Measurements from ENCODE around the gene MED12L.

MED12L gene

GRCh38 chr3:151192545-151192944 lies 107.1 kb downstream of the MED12L start:
- no peak for DNase-seq

- no peak for DNase-seq
Observed at GRCh38 chr3:151195826-151196225, 110.4 kb downstream of the MED12L start.

DNA sequence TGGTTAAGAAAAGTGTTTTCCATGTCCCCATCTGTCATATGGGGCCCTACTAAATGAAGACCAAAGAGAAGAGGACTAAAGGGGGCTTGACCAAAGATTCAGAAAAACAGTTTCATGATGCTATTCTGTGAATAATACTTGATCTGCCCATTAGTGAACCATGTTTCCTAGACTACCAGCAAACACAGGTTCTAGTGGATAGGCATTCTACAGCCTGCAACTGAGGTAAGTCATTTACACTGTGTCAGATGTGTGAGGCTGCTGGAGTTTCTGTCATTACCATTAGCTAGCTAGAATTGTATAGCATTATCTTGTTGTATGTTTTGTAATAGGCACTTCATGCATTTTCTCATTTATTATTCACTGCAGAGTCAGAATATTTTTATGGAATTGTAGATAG lies 111.0 kb downstream of the MED12L start:
- DNase-seq: no peak

- no peak for DNase-seq
Observed at GRCh38 chr3:151197228-151197627, 111.8 kb downstream of the MED12L start.

- DNase-seq: peak; percentile 22
Observed at GRCh38 chr3:151197981-151198767, 112.7 kb downstream of the MED12L start.

DNA sequence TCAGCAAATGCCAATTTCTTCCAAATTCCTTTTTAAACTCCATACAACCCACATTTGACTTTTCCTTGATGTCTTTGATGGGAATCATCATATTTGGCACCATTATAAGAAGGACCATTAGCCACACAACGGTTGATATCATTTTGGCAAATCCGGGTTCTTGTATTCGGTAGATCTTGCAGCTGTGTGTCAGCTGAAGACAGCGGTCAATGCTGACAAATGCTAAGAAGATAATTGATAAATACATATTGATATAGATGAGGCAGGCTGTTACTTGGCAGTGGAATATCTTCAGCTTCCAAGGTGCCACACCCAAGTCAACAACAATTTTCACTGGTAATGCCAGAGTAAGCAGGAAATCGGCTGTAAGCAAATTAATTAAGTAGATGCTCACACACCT lies 113.4 kb downstream of the MED12L start:
- DNase-seq: no peak

- no peak for DNase-seq
Observed at GRCh38 chr3:151199554-151200438, 114.3 kb downstream of the MED12L start.

- DNase-seq: no peak
Observed at GRCh38 chr3:151200586-151200985, 115.1 kb downstream of the MED12L start.

DNA sequence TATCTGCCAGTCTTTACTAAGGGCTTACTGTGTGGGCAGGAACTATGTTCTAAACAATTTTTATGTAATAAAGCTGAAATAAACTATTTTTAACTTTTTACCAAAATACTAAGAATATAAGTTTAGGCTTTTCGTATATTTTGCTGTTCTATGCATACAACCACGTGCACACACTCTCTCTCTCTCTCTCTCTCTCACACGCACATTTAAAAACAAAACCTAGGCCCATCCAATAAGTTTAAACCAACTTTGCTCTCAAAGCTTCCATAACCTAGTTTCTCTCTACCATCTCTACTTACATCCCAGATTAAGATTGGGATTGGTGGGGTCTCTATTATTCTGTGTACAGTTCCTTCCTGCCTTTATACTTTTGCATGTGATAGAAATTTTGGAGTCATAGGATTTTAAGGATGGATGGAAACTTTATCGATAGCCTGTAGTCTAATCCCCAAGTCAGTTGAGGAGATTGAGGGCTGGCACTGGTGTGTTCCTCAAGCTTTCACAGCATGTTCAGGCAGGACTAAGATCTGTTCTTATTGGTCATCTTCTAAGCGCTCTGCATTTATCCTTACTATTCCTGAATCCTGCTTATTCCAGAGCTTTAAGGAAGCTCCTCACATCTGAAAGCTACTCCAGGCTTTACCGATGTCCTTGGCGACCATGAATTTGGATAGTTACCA lies 115.7 kb downstream of the MED12L start:
- DNase-seq: no peak

DNA sequence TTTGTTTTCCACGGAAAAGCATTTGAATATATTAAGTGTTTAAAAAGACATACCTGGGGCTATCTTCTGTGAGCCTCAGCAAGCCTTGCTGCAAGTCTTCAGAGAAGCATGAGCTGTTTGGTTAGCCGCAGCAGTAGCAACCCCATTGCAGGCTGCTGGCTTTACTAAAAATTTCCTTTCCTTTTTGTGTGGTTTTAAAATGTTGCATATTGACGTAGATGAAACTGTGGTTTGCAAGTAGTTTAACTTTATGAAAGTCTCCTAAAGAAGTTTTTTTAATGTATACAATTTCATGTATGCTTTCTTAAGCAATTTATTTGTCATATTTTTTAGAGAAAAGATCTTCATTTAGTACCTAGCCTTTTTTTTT lies 117.6 kb downstream of the MED12L start, which contains the start of gene GPR171:
TSS of gene GPR171 (minus strand) at position 166 of the 370 bp plus-strand sequence. CDS start 3,830 bp downstream, outside the sequence.
- no peak for DNase-seq

DNA sequence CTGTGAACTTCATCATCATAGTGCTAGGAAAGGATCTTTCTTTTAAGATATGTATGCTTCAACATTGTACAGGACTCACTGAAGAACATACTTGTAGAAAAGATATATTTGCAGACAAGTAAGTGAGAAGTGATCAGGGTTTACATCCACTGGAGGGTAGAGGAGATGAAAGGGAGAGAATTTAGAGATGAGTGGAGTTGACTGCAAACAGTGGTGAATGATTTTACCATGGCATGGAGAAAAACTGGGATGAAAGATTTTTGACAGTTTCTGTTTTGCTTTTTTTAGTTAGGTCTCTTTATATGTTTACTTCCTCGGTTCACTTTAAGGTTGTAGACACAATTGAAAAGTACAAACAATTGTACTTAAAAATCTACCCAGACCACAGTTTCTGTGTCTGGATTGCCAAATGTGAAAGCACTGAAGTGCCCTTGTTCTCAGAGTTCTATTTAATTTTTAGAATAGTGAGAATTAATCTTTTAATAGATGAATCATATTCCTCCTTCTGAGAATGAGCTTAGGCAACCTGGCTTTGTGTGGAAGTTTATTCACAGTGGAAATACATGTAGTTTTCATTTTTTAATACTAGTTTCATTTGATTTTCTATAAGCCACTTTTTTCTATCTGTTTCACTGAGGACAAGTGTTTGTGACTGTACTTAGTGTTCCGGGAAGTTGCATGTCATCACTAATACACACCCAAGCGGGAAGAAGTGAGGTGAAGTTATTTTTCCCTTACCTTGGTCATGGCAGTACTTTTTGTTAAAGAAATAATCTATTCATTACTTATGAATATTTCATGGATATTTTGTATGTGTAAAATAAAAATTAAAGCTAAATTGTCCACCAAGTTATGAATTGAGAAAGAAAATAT lies 119.3 kb downstream of the MED12L start:
- no peak for DNase-seq

GRCh38 chr3:151205482-151205881 lies 120.0 kb downstream of the MED12L start:
- DNase-seq: no peak

DNA sequence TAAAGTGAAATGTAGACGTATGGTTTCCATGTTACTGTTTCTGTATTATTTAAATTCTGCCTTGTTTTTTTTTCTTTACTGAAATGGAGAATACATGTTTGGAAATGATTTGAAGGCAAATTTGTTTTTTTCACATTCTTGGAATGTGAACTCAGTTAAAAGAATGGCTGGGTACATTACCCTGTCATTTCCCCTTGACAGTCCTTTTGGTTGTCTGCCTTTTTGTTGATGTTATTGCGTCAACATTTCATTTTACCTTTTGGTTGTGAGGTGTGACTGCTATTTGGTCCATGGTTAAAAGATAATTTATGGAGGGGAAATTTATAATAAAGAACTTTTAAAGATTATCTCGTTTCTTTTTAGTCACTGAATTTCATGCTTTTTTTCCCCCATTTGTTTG lies 120.7 kb downstream of the MED12L start:
- no peak for DNase-seq

GRCh38 chr3:151209654-151210053 lies 124.2 kb downstream of the MED12L start:
- DNase-seq: no peak

DNA sequence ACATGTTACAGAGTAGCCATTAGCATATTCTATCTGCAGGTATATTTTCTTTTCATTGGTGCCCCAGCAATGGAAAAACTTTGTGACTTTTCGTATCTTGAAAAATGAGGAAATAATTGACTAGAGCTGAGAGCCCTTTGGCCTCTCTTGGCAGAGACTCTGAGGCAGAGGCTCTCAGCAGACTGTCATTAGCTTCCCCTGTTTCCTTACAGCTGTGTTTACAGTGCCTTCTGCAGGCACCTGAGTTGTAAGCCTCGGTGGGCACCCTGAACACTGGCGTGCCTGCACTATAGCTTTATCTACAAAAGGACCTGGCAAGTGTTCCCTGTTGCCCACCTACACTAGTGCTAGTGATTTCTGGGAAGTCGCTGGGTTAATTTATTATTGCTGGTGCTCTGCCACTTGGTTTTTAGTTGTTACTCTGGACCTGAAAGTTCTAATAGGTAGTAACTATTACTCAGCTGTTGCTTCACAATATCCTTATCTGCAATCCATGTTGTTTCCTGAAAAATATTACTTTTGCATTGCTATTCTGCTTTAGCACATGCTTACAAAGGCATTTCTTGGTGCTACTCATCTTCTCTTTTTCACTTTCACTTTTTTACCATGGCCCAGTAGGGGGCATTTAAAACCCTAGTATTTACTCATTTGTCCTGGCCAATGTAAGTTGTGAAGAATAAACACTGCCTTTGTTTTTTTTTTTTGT lies 125.4 kb downstream of the MED12L start:
- DNase-seq: no peak

- DNase-seq: no peak
Observed at GRCh38 chr3:151213151-151213550, 127.7 kb downstream of the MED12L start.

DNA sequence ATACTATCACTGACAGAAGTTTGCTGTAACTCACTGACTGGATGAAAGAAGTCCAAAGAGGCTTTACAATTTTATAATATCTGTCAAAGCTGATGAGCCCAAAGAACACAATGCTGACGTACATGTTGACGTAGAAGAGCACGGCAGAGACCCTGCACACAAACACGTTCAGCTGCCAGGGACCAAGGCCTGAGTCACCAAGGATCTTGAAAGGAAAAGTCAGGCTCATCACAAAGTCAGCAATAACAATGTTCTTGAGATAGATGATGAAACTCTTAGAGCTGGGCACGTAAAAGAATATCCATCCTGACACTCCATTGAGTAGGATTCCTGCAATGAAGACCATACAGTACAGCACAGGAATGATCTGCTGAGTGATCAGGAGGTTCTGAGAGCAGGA lies 128.4 kb downstream of the MED12L start:
- DNase-seq: no peak

DNA sequence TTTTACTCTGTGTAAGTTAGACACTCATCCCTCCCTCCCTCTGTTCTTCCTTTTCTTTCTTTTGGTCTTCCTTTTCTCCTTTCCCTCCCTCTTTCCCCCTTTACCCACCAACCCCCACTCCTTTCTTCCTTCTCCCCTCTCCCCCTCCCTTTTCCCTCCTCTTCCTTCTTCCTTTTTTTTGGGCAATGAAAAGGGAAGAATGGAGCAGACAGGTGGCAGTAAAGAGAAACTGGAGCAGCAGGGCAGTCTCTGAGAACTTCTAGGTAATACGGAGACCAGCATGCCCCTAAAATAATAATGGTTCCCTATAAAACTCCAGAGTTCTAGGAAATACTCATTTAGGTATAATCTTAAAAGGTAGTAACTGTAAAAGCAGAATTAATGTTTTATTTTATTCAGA lies 129.0 kb downstream of the MED12L start:
- DNase-seq: no peak

DNA sequence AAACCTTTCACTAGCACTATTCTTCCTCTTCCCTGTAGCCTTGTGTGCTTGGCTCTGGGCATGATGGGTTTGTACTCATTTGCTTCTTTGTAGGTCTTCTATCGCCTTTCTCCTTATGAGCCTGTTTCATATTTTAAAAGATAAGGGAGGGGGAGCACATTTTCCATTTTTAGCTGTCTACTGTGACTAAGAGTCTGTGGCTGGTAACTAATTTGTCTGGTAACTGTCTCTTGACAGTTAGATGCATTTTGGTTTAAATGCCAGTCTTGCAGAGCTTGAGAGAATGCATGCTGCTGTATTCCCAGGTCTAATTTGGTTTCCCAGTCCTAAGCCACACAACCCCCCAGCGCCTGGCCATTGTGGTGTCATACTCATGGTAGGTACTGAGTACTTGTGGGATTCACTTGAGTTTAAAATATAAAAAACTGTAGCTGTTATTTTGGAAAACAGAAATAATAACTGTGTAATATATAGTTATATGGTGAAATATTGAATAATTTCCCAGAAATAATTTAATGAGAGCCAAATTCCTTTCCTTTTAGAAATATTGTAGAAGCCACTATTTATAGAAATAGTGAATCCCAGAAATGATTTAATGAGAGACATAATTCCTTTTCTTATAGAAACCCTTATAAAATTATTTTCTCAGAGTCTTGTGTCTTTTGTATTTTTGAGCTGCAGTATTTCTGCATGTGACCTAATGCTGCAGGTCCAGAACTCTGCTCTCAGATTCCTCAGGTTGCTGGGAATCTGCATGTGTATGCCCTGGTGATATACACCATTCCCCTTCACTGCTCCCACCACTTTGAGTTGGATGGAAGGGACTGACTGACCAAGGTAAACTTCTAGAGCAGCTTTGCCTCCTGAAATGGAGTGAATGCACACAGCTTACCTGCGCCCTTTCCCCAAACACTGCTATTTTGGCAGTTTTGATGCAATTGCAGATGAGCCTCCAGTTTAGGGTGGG lies 131.5 kb downstream of the MED12L start:
- DNase-seq: no peak

DNA sequence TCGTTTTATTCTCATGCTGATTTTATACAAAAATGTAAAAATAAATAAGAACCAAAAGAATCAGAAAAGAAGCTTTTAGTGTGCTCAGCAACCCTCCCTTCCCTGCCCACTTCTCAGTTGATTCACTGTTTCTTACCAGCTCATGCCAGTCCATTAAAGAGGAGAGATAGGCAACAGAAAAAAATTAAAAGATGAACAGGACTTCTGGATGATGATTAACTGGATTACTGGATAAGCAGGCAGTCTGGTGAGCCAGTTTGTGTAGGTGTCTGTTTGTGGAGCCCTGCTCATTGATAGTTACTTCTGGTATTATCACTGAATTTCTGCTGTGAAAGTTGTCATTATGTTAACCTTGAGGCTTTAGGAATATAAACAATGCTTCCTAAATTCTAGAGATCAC lies 132.7 kb downstream of the MED12L start:
- DNase-seq: no peak

DNA sequence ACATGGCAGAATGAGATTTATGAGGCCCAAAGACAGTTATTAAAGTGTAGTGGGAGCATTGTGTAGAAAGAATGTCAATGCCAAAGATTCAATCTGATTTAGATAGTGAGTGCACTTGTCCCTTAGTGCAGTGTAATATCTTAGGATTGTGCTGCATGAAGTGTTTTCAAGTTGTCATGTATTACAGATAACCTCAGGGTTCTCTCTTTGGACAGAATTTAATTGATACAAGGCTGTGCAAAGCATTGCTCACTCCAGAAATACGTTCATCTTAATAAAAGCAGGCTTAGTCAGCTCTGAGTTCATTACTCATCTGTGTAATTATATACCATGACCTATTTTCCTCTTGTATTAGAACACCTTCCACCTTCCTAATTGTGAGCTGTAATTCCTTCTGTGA lies 133.6 kb downstream of the MED12L start:
- DNase-seq: peak; percentile 4

Data from amniotic stem cell (primary cell).